Bronchial epithelial cell (primary cell): ENCODE data around the gene CDK17. TPM values are rescaled to one million over a fixed set of nuclear protein-coding genes. Genes with fewer than 3 reads are reported as not detected.
A peak's percentile ranks its signal among the peaks of the same experiment; 100 is the strongest.
"Not testable (repeated sequence)": the region's sequence is repeated elsewhere in the genome, so short reads cannot be mapped to it uniquely, and the experiment has no call there.

Experiments used
- DNase-seq: peaks from one replicate; pipeline ENCODE4 v3.0.0-alpha.2; 2010; ENCODE audit warnings: low read depth
- FAIRE-seq: peaks from 2 replicates; lab custom pipeline; 2011; peaks lifted over from hg19 to GRCh38; lab: Jason Lieb, UNC
- H3K27me3 ChIP-seq: 2 replicates; pipeline ENCODE4 v1.5.1; 2011; ENCODE audit warnings: low read length; ENCODE audit not compliant: control insufficient read depth, insufficient read depth
- H3K36me3 ChIP-seq: 2 replicates; pipeline ENCODE4 v1.5.1; 2011; ENCODE audit warnings: low read length; ENCODE audit not compliant: control insufficient read depth, insufficient read depth
- H3K4me3 ChIP-seq: 2 replicates; pipeline ENCODE4 v1.5.1; 2011; ENCODE audit warnings: mild to moderate bottlenecking, low read depth, low read length, control low read depth
- CTCF ChIP-seq: IDR thresholded peaks from 2 replicates; pipeline ENCODE4 v1.5.1; 2011; ENCODE audit warnings: mild to moderate bottlenecking, moderate library complexity, low read length, control low read depth, inconsistent platforms; ENCODE audit not compliant: insufficient read depth, severe bottlenecking
- total RNA-seq: library from RNA; depleted of rRNA; stranded (reverse); fragments of >200 nt; gene quantifications from 2 replicates; pipeline ENCODE4 v1.2.1, GENCODE V29; 2014

CDK17 gene
- total RNA-seq, 1 donor from 2014 or later, result 34.5 TPM

- FAIRE-seq (no peak), DNase-seq (no peak)
- no peak overlapping the region for H3K4me3 ChIP-seq
- TF ChIP-seq CTCF, result no peak
- no peaks in the 10 kb centered on the region for H3K27me3 ChIP-seq
- H3K36me3 ChIP-seq, result peaks cover 4% of the 10 kb centered on the region
These were observed 78.3 kb downstream of the CDK17 start for GRCh38 chr12:96321941-96322340.

GRCh38 chr12:96317801-96318200 is 82.4 kb downstream of the CDK17 start:
- not testable (repeated sequence) for DNase-seq, H3K36me3 ChIP-seq, FAIRE-seq, H3K27me3 ChIP-seq, H3K4me3 ChIP-seq

- H3K4me3 ChIP-seq, result peak overlapping the region; percentile 26
- not testable (repeated sequence) for H3K27me3 ChIP-seq, H3K36me3 ChIP-seq, FAIRE-seq
- peak; percentile 32 for DNase-seq
These were observed 84.3 kb downstream of the CDK17 start for GRCh38 chr12:96315741-96316481.

- no peak for TF ChIP-seq CTCF
- no peak for FAIRE-seq
These were observed 85.5 kb downstream of the CDK17 start for GRCh38 chr12:96314723-96315122.

GRCh38 chr12:96313606-96314005 is 86.6 kb downstream of the CDK17 start:
- H3K27me3 ChIP-seq, result no peaks in the 10 kb centered on the region
- H3K4me3 ChIP-seq, result no peak overlapping the region
- FAIRE-seq, result no peak
- no peak for TF ChIP-seq CTCF
- H3K36me3 ChIP-seq, result peaks cover 1% of the 10 kb centered on the region
- DNase-seq, result no peak

More at GRCh38 chr12:96314723-96315122, 85.5 kb downstream of the CDK17 start:
- H3K4me3 ChIP-seq, result no peak overlapping the region
- peak; percentile 17 for DNase-seq
- no peaks in the 10 kb centered on the region for H3K27me3 ChIP-seq
- peaks cover 1% of the 10 kb centered on the region for H3K36me3 ChIP-seq

GRCh38 chr12:96311191-96311590 is 89.0 kb downstream of the CDK17 start:
- H3K36me3 ChIP-seq, result peaks cover 1% of the 10 kb centered on the region
- DNase-seq (no peak), FAIRE-seq (no peak)
- H3K27me3 ChIP-seq, result no peaks in the 10 kb centered on the region
- TF ChIP-seq CTCF, result no peak
- no peak overlapping the region for H3K4me3 ChIP-seq

- no peak for DNase-seq
- no peaks in the 10 kb centered on the region for H3K27me3 ChIP-seq
- no peak for FAIRE-seq
- no peak overlapping the region for H3K4me3 ChIP-seq
- no peak for TF ChIP-seq CTCF
- peaks cover 2% of the 10 kb centered on the region for H3K36me3 ChIP-seq
These were observed 90.2 kb downstream of the CDK17 start for GRCh38 chr12:96310067-96310466.
